HG03196 (cell line): ENCODE results near the gene PARS2.

ENCODE experiments used
- ATAC-seq: cut with Tn5 transposase; IDR thresholded peaks from one replicate; pipeline ENCODE4 v1.9.1; 2021; ENCODE audit not compliant: unreplicated experiment

The PARS2 gene

DNA sequence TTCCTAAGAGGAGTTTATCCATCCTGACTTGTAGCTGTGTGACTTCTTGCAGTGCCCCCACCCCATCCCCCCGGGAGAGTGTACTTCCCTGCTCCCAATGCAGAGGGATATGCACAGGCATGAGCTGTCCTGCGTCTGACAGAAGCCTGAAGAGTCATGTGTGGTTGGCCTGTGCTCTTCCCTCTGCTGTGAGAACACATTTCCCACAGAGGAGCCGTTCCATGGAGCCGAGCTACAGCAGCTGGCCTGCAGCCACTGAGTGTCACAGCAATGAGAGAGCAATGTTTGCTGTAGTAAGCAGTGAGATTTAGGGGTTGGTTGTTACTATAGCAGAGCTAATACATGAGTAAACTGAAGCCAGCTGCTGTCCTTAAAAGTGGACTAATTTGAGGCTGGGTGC, 22.0 kb downstream of the PARS2 start:
- no peak for ATAC-seq

DNA sequence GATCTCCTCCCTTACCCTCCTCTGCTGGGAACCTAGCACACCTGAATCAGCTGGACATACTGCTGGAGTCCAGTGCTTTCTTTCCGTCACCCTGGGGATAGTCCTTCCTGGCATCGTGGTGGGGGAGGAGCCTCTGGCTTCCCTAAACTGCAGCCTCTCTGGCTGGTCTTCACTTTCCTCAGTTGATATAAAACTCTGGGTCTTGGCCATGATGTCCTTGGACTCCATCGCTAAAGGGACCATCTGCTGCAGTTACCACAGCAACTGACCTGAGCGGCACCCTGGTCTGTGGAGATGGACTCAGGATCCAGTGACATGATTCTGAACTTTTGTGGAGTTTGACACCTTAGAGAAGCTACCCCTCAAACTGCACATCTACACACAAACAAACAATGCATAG, 22.8 kb downstream of the PARS2 start:
- ATAC-seq, result no peak

DNA sequence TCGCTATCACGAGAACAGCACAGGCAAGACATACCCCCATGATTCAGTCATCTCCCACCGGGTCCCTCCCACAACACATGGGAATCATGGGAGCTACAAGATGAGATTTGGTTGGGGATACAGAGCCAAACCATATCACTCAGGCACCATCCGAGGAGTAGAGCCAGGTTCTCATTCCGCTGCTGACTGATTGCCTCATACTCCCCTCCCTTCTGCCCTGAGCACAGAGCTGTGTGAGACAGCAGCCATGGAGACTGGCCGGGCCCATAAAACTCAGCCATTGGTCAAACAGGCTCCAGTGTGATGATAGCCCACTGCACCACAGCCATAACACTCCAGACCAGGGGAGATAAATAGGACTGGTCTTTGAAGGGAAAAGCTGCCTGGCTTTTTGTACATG, 26.1 kb downstream of the PARS2 start:
- ATAC-seq, result no peak

DNA sequence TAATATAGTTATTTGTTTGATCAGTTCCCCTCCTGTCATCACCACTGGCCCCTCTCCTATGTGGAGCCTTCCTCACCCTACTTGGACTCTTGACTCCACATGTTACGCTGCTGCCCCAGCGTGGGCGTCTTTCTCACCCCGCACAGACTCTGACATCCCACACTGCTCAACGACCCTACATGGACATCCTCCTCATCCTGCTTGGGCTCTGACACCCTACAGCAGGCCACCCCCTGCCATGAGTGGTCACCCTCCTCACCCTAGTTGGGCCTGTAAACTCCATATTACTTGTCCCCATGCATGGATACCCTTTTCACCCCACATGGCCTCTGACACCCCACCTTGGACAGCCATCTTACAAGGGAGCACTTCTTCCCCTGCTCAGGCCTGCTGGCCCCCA, 27.6 kb downstream of the PARS2 start:
- no peak for ATAC-seq

DNA sequence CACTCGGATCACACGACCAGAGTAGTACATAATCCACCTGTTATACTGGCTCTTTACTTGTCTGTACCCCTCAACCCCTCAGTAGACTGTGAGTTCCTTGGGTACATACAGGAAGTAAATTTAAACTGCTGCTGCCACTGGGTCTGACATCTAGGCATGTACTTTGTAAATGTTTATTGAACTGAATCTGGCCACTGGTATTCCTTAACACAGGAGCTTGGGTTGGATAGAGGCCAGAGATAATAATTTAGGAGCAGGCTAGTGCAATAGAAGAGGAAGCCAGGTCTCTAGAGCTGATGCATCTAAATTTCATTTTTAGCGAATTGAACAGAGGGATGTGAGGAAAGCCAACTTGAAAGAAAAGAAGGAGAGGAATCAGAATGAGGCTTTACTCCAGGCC, 36.3 kb downstream of the PARS2 start:
- ATAC-seq, result no peak

DNA sequence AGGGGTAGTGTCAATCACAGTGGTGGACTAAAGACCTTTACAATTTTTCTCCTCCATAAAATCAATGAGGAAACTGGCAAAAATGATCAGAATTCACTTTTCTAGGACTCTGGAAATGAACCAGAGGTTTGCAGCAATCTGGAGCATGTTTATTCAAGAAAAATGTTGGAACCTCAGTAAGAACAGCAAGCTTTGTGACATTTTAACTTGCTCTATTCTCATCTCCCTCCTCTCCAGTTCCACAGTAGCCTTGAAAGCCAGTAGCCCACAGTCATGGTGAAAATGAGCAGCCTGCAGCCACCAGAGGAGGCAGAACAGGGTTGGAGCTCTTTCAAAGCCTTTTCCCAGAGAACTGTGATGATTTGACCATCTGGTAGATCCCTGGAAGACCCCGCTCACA, 39.6 kb downstream of the PARS2 start:
- ATAC-seq, result no peak

DNA sequence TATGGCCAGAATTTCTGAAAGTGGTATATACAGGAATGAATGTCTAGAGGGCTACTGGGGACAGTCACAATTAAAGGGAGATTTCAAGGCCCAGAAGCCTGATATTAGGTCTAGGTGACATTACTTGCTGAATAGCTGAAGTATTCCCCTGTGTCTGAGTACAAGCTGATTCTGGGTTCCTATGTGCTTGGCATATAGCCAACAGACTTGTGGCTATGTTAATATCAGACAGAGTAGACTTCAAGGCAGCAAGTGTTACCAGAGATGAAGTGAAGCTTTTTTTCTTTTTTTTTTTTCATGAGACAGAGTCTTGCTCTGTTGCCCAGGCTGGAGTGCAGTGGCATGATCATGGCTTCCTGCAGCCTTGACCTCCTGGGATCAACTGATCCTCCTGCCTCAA, 40.3 kb downstream of the PARS2 start:
- ATAC-seq, result no peak

DNA sequence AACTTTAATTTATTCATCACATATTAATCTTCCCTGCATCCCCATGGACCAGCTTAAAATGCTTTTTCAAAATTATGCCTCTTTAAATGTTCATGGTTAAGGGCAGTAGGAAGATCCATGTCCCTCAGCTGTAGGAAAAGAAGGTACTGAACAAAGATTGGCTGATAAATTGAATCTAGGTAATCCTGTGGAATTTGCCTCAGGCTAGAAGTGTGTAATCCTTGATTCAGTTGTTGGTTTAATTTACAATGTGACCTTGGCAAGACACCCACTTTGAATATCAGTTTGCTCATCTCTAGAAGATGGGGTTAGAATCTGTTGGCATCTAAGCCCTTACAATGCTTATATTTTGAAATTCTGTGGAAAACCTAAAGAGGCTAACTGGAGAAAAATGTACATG, 42.6 kb downstream of the PARS2 start:
- no peak for ATAC-seq

DNA sequence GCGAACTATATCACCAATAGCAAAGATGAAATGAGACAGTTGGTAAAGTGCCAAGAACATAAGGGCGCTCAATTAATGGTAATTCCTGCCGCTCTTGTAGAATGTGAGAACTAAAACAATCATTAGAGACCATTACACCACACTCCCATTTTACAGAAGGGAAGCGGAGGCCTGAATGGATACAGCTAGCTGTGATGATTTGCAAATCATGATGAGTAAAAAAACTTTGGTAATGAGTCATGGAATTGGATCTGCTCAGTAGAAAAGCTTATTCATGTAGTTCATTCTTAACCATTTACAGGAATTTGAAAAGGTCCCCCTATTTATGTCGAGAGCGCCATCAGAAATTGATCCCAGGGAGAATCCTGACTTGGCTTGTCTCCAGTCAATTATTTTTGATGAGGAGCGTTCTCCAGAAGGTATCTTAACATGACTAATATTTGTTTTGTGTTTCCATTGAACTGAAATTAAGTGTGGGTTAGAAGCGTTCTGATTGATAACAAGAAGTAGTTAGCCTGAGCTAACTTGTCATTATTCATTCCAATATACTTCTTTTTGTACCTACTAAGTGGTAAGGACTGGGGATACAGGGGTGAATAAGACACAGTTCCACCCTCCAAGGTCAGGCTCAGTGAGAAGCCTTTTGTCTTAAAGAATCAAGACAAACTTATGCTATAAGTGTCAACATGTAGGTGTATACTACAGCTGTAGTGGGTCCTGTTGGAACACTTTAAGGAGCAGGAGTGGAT, 47.9 kb downstream of the PARS2 start:
- ATAC-seq, result no peak

DNA sequence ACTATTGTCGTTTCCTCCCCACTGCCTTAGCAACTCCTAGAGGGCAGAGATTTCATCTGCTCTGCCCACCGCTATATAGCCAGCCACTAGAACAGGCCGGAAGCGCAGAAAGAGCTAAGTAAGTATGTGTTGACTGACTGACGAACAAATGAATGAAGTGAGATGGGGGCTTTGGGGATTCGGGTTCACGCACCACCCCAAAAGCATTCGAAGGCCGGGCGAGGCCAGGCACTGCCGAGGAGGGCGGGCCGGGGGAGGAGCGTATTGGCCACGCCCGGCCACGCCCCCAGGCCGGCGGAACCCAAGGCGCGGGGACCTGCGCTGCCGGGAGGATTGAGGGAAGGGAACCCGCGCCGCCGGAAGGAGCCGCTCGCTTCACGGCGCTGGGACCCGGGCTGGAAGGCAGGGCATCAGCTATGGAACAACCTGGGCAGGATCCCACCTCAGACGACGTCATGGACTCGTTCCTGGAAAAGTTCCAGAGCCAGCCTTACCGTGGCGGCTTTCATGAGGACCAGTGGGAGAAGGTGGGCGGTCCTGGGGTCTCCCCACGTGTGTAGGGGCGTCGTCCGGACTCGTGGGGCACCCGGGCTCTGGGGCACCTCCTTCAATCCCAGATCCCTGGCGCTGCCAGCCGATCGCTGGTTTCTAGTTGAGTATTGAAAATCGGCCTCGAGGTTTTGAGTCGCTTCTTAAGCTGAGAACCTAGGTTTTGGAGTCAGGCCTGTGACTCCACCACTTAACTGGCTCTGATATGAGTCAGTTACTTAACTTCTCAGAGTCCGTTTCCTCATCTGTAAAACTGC, 48.6 kb downstream of the PARS2 start, which contains the start of gene TTC4:
TSS of gene TTC4 (plus strand) at position 369 of the 806 bp plus-strand sequence. CDS start at position 417, 48 bp downstream.
- peak; percentile 96 for ATAC-seq

DNA sequence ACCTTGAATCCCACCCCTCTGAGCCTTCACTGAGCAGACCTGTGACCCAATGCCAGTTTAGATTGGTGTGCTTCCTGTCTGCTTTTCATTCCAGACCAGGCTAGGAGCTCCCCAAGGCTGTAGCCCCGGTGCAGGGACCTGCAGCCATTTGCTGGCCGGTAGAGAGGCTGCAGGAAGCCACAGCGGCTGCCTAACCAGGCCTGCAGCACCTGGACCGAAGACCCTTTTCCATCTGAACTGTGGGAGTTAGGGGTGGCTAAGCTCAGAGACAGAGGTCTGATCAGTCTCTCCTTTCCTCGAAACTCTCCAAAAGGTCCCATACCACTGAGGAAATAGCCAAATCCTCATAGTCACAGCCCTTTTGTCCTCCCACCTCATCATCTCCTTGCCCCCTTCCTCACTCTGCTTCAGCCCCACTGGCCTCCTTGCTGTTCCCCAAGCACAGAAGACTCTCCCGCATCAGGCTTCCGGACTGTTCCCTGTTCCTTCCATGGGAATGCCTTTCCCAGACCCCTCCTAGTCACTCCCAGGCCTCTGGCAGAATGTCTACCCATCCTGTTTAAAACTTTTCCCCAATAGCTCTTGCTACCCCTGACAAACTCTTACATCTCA, 49.3 kb downstream of the PARS2 start:
- no peak for ATAC-seq

DNA sequence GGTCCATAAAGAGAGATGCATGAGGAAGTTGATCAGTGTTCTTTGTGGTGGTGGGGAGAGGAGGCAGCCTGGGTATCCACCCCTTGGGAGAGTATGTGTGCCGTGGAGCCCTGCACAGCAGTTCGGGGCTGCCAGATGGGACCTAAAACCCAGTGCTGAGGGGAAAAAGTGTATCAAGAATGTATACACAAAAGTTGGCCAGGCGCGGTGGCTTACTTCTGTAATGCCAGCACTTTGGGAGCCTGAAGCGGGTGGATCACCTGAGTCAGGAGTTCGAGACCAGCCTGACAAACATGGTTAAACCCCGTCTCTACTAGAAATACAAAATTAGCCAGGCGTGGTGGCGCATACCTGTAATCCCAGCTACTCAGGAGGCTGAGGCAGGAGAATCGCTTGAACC, 52.8 kb downstream of the PARS2 start:
- ATAC-seq, result no peak

DNA sequence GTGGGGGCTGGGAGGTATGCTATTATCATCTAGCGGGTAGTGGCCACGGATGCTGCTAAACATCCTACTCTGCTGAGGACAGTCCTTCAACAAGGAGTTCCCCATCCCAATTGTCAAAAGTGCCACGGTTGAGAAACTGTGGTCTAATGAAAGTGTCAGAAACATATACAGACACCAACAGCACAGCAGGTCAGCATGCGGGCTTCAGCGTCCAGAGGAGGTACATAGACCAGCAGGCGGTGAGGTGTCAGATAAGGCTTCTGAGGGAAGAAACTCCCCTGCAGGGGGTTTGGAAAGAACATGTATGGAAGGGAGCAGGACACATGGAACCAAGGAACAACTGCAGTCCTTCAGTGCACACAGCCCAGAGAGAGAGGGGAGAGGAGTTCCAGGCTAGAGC, 53.5 kb downstream of the PARS2 start:
- ATAC-seq, result no peak

DNA sequence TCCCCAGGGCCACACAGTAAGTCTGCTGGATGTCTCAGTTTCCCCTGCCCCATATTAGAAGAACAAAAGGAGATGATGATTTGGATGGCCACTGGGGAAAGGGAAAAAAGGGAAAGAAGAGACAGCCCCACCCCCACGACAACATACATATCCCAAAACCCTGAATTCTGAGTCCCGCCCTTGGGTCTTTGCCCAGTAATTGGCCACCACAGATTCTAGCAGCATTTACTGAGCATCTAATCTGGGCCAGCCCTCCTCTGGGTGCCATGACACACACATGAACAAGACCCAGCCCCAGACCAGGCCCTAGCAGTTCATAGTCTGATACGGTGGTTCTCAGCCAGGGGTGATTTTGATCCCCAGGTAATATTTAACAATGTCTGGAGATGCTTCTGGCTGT, 53.9 kb downstream of the PARS2 start:
- ATAC-seq, result no peak

DNA sequence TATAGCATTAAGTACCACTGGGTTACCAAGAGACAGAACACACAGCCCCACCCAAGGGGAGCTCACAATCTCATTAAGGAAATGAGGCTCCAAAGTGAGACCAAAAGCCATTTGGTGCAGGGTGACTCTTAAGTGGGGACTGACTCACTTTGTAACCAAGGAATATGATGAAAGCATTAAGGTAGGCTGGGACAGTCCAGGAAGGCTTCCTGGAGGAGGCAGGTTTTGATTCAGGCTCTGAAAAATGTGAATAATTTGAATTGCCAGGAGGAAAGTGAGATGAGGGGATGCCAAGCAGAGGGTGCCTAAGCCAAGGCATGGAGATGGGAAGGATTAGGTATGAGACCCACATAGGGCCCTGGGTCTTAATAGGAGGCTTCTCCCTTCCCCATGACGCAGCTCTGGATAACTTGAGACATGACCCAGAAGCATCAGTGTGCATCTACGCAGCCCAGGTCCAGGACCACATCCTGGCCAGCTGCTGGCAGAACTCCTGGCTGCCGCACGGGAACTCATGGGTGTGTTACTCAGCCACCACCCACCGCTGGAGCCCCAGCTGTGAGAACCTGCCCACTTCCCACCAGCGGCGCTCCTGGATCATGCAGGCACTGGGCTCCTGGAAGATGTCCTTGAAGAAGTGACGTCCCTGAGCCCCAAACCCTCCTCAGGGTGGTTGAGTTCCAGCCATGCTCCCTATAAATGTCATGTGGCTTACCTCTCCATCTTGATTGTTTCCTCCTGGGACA, 54.6 kb downstream of the PARS2 start:
- ATAC-seq, result no peak

DNA sequence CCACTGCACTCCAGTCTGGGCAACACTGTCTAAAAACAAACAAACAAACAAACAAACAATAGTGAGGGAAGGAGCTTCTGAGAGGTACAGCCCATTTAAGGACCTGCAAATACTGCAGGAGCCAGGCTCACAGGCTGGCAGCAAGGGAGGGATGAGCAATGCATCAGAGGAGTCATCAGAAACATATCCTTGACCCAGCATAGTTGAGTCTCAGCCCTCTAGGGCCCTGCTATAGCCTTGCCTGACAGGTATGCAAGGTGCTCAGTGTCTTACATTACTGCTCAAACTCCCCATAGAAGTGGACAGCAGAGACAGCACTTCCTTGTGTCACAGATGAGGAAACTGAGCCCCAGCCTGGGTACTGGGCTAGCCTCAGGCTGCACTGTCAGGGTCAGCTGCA, 55.9 kb downstream of the PARS2 start:
- no peak for ATAC-seq
